A549 (cell line): ENCODE measurements around the gene ADTRP. TPM values are rescaled to one million over a fixed set of nuclear protein-coding genes. Genes with fewer than 3 reads are reported as not detected.

Experiments used
- ATAC-seq, 2 experiments: fragments of 200-7000 bp in 1 of 2; fragments of >200 bp in 1 of 2; cut with Nextera tagmentation in 1 of 2; cut with Tn5 transposase in 1 of 2; 3 replicates each; pipeline versions ENCODE4 v1.8.0 to v1.9.1; 2018 to 2020; ENCODE audit warnings: mild to moderate bottlenecking in 1 of 2, moderate library complexity in 1 of 2
- CTCF ChIA-PET: fragments of 300-600 bp; sonication (Branson Sonifier 250); formaldehyde crosslinking; extraction: SDS; loops from one replicate; lab custom pipeline; 2021; ENCODE audit warnings: antibody characterized with exemption, inconsistent platforms; lab: Yijun Ruan, JAX
- POLR2A ChIA-PET: fragments of 350-600 bp; formaldehyde crosslinking; extraction: SDS; loops from one replicate; lab custom pipeline; 2021; ENCODE audit warnings: antibody characterized with exemption, inconsistent platforms; lab: Yijun Ruan, JAX
- DNase-seq, 2 experiments: peaks; one replicate each; pipeline versions ENCODE4 v3.0.0 to v3.0.0-alpha.2; 2011 to 2016; ENCODE audit warnings: low read depth in 1 of 2, low spot score in 1 of 2
- FAIRE-seq: peaks from 2 replicates; lab custom pipeline; 2011; peaks lifted over from hg19 to GRCh38; lab: Jason Lieb, UNC
- H3K27ac ChIP-seq, 2 experiments: fragments of >200 bp; sonication (Bioruptor Twin); formaldehyde crosslinking; 3 replicates each; pipeline ENCODE4 v1.5.1; 2016 to 2017
- H3K4me1 ChIP-seq: fragments of >200 bp; sonication (Bioruptor Twin); formaldehyde crosslinking; 3 replicates; pipeline ENCODE4 v1.6.1; 2016
- H3K4me2 ChIP-seq: fragments of >200 bp; sonication (Bioruptor Twin); formaldehyde crosslinking; 3 replicates; pipeline ENCODE4 v1.6.1; 2016
- H3K4me3 ChIP-seq: fragments of >200 bp; sonication (Bioruptor Twin); formaldehyde crosslinking; 3 replicates; pipeline ENCODE4 v1.5.1; 2016
- H3K9me3 ChIP-seq: fragments of >200 bp; sonication (Bioruptor Twin); formaldehyde crosslinking; 3 replicates; pipeline ENCODE4 v1.6.1; 2016
- CEBPB ChIP-seq, 2 experiments: fragments of >200 bp in 1 of 2; sonication (Bioruptor Twin) in 1 of 2; formaldehyde crosslinking in 1 of 2; IDR thresholded peaks; 2 replicates each; pipeline ENCODE4 v1.6.1; 2012 to 2016
- EP300 ChIP-seq, 2 experiments: fragments of >200 bp; sonication (Bioruptor Twin); formaldehyde crosslinking; IDR thresholded peaks; 2 replicates in 1 of 2; 3 replicates in 1 of 2; pipeline ENCODE4 v1.6.1; 2016 to 2017
- FOXS1 ChIP-seq: fragments of 250-450 bp; sonication (Bioruptor Pico); IDR thresholded peaks from 2 replicates; pipeline ENCODE4 v1.5.0; 2020; ENCODE audit warnings: mild to moderate bottlenecking, moderate library complexity
- GATA3 ChIP-seq: IDR thresholded peaks from 2 replicates; pipeline ENCODE4 v1.6.1; 2012; ENCODE audit warnings: borderline replicate concordance
- HOXA7 ChIP-seq: fragments of 250-450 bp; sonication (Bioruptor Pico); IDR thresholded peaks from 2 replicates; pipeline ENCODE4 v1.5.0; 2020; ENCODE audit warnings: mild to moderate bottlenecking, moderate library complexity
- MAZ ChIP-seq: fragments of 150-350 bp; IDR thresholded peaks from 2 replicates; pipeline ENCODE4 v1.6.1; 2014; ENCODE audit warnings: antibody characterized with exemption, low read depth, low read length, borderline replicate concordance
- PBX3 ChIP-seq: IDR thresholded peaks from 2 replicates; pipeline ENCODE4 v1.6.1; 2012
- REST ChIP-seq: fragments of 200-600 bp; sonication (generic); IDR thresholded peaks from 2 replicates; pipeline ENCODE4 v1.6.1; 2016; ENCODE audit warnings: antibody characterized with exemption, mild to moderate bottlenecking, moderate library complexity
- SMC3 ChIP-seq: fragments of >200 bp; sonication (Bioruptor Twin); formaldehyde crosslinking; IDR thresholded peaks from 3 replicates; pipeline ENCODE4 v1.6.1; 2018; ENCODE audit warnings: inconsistent platforms
- SREBF2 ChIP-seq: fragments of 450-650 bp; IDR thresholded peaks from 2 replicates; pipeline ENCODE4 v1.6.1; 2014; ENCODE audit warnings: mild to moderate bottlenecking, moderate library complexity
- TP53 ChIP-seq: fragments of 250-450 bp; sonication (Bioruptor Pico); IDR thresholded peaks from 2 replicates; pipeline ENCODE4 v1.5.0; 2021; ENCODE audit warnings: mild to moderate bottlenecking, moderate library complexity
- ZC3H11A ChIP-seq: fragments of 450-650 bp; IDR thresholded peaks from 2 replicates; pipeline ENCODE4 v1.6.1; 2014; ENCODE audit warnings: antibody characterized with exemption, mild to moderate bottlenecking
- ZNF302 ChIP-seq: fragments of 250-450 bp; sonication (Bioruptor Pico); IDR thresholded peaks from 2 replicates; pipeline ENCODE4 v1.9.0; 2021; ENCODE audit warnings: inconsistent platforms, mild to moderate bottlenecking, moderate library complexity
- WGBS: methylation state at CpG from one replicate; pipeline ENCODE4 v1.1.6; 2017; ENCODE audit errors: missing lambda C conversion rate; 5-methylcytosine and 5-hydroxymethylcytosine counted together
- polyA plus RNA-seq, 4 experiments: library from polyadenylated mRNA; depleted of rRNA in 3 of 4; stranded (reverse); fragments of >200 nt; fragmentation: RNase III in 1 of 4; extraction: RNeasy Plus Mini Kit Qiagen cat#74134 plus additional on column Dnase treatment in 1 of 4; gene quantifications; 2 replicates in 3 of 4; 3 replicates in 1 of 4; pipeline ENCODE4 v1.2.3, GENCODE V29; 2011 to 2017
- TF ChIP-seq, protein P1 (sequence below): fragments of 150-350 bp; IDR thresholded peaks from 2 replicates; pipeline ENCODE4 v1.6.1; 2014; ENCODE audit warnings: low read depth, mild to moderate bottlenecking, low read length
- TF ChIP-seq, protein P2 (sequence below): fragments of >200 bp; sonication (Bioruptor Twin); formaldehyde crosslinking; IDR thresholded peaks from 3 replicates; pipeline ENCODE4 v1.6.1; 2016

Gene ADTRP
- polyA plus RNA-seq, 2 of the 4 experiments (the other 2 are of a cell fraction): 0.57 to 0.59 TPM

DNA sequence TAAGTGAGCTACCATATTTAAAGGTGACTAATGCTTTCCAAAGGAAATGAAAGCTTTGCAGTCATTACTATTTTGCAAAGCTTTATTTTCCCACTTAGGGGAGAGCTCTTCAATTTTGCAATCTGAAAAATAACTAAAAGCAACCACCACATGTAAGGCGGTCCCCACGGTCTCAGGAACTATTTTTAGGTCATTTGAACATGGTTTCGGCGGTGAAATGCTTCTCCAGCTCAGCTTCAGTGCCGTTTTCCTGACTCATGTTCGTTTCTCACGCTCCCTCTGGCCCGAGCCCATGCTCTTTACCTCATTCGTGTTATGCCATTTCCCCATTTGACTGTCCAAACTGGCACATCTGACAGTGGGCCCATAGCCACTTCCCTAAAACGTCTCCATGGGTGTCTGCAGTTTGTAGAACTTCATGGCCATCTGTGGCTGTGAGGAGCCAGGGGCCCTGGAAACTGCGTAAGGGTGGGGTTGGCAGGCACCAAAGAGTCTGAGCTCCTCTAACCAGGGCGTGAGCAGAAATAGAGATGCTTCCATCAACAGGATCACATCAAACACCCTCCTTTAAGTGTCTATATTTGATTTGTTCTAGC is 46.5 kb downstream of the ADTRP start:
- no peak for FAIRE-seq
- POLR2A ChIA-PET: no interaction called here

DNA sequence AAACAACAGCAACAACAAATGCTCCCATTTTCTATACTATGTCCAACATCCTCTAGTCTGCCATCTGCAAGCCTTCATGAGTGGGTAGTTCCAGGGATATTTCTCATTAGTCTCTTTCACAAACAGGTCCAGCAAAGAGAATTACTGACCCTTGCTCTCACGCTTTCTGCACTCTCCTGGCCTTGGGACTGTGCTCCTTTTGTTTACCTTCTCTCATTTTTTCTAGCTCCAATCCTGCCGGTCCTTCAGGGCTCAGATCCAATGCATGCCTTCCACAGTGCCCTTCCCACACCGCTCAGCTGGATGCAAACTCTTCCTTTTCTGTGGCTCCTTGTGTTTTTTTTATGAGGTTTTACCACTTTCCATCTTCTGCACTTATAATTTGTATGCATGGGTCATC is 47.2 kb downstream of the ADTRP start:
- ChIA-PET CTCF (interaction anchor here (1.3 kb wide), 1 partner anchor 76 kb away, joined by 4 read pairs; no protein-coding TSS in a partner anchor), POLR2A (no interaction called here)
- no peak for DNase-seq
- H3K27ac ChIP-seq: no peak overlapping the region
- no peak for TF ChIP-seq FOXS1
- ATAC-seq: no peak
- no peak overlapping the region for H3K4me3 ChIP-seq
- H3K4me2 ChIP-seq: no peak overlapping the region
- 51% methylated on average over 3 of the region's 3 CpGs for whole genome bisulfite sequencing
- H3K4me1 ChIP-seq: no peaks in the 10 kb centered on the region
- no peaks in the 10 kb centered on the region for H3K9me3 ChIP-seq
- no peak for FAIRE-seq

More for the DNA sequence above, 46.5 kb downstream of the ADTRP start:
- no peak for DNase-seq
- no peak overlapping the region for H3K4me3 ChIP-seq
- WGBS: 79% methylated on average over 12 of the region's 12 CpGs
- no peaks in the 10 kb centered on the region for H3K4me1 ChIP-seq
- H3K27ac ChIP-seq: no peak overlapping the region
- no peaks in the 10 kb centered on the region for H3K9me3 ChIP-seq
- no peak for TF ChIP-seq MAZ
- TF ChIP-seq, protein P1, sequence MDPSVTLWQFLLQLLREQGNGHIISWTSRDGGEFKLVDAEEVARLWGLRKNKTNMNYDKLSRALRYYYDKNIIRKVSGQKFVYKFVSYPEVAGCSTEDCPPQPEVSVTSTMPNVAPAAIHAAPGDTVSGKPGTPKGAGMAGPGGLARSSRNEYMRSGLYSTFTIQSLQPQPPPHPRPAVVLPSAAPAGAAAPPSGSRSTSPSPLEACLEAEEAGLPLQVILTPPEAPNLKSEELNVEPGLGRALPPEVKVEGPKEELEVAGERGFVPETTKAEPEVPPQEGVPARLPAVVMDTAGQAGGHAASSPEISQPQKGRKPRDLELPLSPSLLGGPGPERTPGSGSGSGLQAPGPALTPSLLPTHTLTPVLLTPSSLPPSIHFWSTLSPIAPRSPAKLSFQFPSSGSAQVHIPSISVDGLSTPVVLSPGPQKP: no peak
- TF ChIP-seq PBX3: no peak
- no peak for TF ChIP-seq HOXA7 (CRISPR knock-in tag)
- TF ChIP-seq, all 56 proteins: peak for 0
- no peak for ATAC-seq
- CTCF ChIA-PET: interaction anchor here (1.3 kb wide), 1 partner anchor 76 kb away, joined by 4 read pairs; no protein-coding TSS in a partner anchor
- H3K4me2 ChIP-seq: no peak overlapping the region

- FAIRE-seq (no peak), DNase-seq (no peak), ATAC-seq (no peak)
- H3K4me1 ChIP-seq: no peaks in the 10 kb centered on the region
- POLR2A ChIA-PET: no interaction called here
- TF ChIP-seq GATA3: no peak
- no peak for TF ChIP-seq ZNF302
- no peak for TF ChIP-seq FOXS1
- TF ChIP-seq SREBF2: no peak
- no peak for TF ChIP-seq TP53 (CRISPR knock-in tag)
- TF ChIP-seq, protein P1: no peak
- TF ChIP-seq, protein P2, sequence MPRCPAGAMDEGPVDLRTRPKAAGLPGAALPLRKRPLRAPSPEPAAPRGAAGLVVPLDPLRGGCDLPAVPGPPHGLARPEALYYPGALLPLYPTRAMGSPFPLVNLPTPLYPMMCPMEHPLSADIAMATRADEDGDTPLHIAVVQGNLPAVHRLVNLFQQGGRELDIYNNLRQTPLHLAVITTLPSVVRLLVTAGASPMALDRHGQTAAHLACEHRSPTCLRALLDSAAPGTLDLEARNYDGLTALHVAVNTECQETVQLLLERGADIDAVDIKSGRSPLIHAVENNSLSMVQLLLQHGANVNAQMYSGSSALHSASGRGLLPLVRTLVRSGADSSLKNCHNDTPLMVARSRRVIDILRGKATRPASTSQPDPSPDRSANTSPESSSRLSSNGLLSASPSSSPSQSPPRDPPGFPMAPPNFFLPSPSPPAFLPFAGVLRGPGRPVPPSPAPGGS: no peak
- TF ChIP-seq SMC3: no peak
- TF ChIP-seq ZC3H11A: no peak
- no peak for TF ChIP-seq REST
- TF ChIP-seq EP300 (IDR thresholded peaks at IDR 0.05): no peak
- TF ChIP-seq CEBPB (IDR thresholded peaks at IDR 0.05): no peak
- no peak overlapping the region for H3K4me2 ChIP-seq
- H3K27ac ChIP-seq: no peak overlapping the region
- WGBS: 56% methylated on average over 2 of the region's 2 CpGs
- H3K4me3 ChIP-seq: no peak overlapping the region
- no peaks in the 10 kb centered on the region for H3K9me3 ChIP-seq
- CTCF ChIA-PET: no interaction called here
These were observed 48.0 kb downstream of the ADTRP start for GRCh38 chr6:11730641-11731040.
